Fibroblast of lung (primary cell): Measurements from ENCODE around the gene CD84. TPM values are rescaled to one million over a fixed set of nuclear protein-coding genes. Genes with fewer than 3 reads are reported as not detected.

Experiments used
- DNase-seq, 2 donors: peaks; one replicate each; pipeline versions ENCODE4 v3.0.0 to v3.0.0-alpha.2; 2010; ENCODE audit warnings: low read depth in 2 of 2
- H2AFZ ChIP-seq: 2 replicates; pipeline ENCODE4 v1.5.1; 2012; ENCODE audit warnings: low read length, control low read depth, inconsistent platforms
- H3K27ac ChIP-seq: 2 replicates; pipeline ENCODE4 v1.5.1; 2011; ENCODE audit warnings: low read length, control low read depth; ENCODE audit not compliant: insufficient read depth
- H3K27me3 ChIP-seq: 2 replicates; pipeline ENCODE4 v1.5.1; 2011; ENCODE audit warnings: mild to moderate bottlenecking, low read length; ENCODE audit not compliant: control insufficient read depth, insufficient read depth
- H3K36me3 ChIP-seq: 2 replicates; pipeline ENCODE4 v1.5.1; 2011; ENCODE audit warnings: low read length; ENCODE audit not compliant: control insufficient read depth, insufficient read depth
- H3K4me1 ChIP-seq: 2 replicates; pipeline ENCODE4 v1.5.1; 2011; ENCODE audit warnings: low read length; ENCODE audit not compliant: control insufficient read depth, insufficient read depth; ENCODE audit errors: extremely low read depth
- H3K4me2 ChIP-seq: 2 replicates; pipeline ENCODE4 v1.5.1; 2011; ENCODE audit warnings: low read length, control low read depth; ENCODE audit not compliant: insufficient read depth; ENCODE audit errors: extremely low read depth
- H3K4me3 ChIP-seq, 4 experiments: fragments of 200-600 bp in 1 of 4; sonication (generic) in 1 of 4; replicated peaks in 1 of 4; 2 replicates each; pipeline ENCODE4 v1.5.1; 2011 to 2016; ENCODE audit warnings: low read length in 4 of 4, low read depth in 3 of 4, mild to moderate bottlenecking in 3 of 4, control low read depth in 2 of 4, inconsistent platforms in 1 of 4, mixed read lengths in 1 of 4; ENCODE audit not compliant: insufficient read depth in 1 of 4; ENCODE audit errors: control extremely low read depth in 1 of 4
- H3K79me2 ChIP-seq: 2 replicates; pipeline ENCODE4 v1.5.1; 2012; ENCODE audit warnings: mild to moderate bottlenecking, low read length, inconsistent platforms; ENCODE audit not compliant: control insufficient read depth, insufficient read depth
- H3K9ac ChIP-seq: 2 replicates; pipeline ENCODE4 v1.5.1; 2011; ENCODE audit warnings: mild to moderate bottlenecking, low read length, control low read depth; ENCODE audit not compliant: insufficient read depth
- H3K9me3 ChIP-seq: 2 replicates; pipeline ENCODE4 v1.5.1; 2012; ENCODE audit warnings: low read depth, low read length; ENCODE audit not compliant: control insufficient read depth, insufficient read depth
- H4K20me1 ChIP-seq: 2 replicates; pipeline ENCODE4 v1.5.1; 2011; ENCODE audit warnings: low read length; ENCODE audit not compliant: control insufficient read depth, insufficient read depth; ENCODE audit errors: extremely low read depth
- EZH2 ChIP-seq: IDR thresholded peaks from 2 replicates; pipeline ENCODE4 v1.5.1; 2012; ENCODE audit warnings: low read length, control low read depth, mild to moderate bottlenecking; ENCODE audit errors: missing control alignments
- polyA plus RNA-seq, 2 donors: library from polyadenylated mRNA; depleted of rRNA in 1 of 2; stranded (reverse) in 1 of 2; unstranded in 1 of 2; fragments of >200 nt; gene quantifications; 2 replicates each; pipeline ENCODE4 v1.2.1, GENCODE V29; 2011 to 2012; ENCODE audit warnings: missing spikeins in 1 of 2
- total RNA-seq: library from RNA; depleted of rRNA; stranded (reverse); fragments of >200 nt; gene quantifications from 2 replicates; pipeline ENCODE4 v1.2.1, GENCODE V29; 2014
- TF ChIP-seq, protein P1 (sequence below), 2 donors: IDR thresholded peaks in 1 of 2; conservative IDR thresholded peaks in 1 of 2; 1 replicate in 1 of 2; 2 replicates in 1 of 2; pipeline ENCODE4 v1.5.1; 2011 to 2012; ENCODE audit warnings: low read length in 2 of 2, control low read depth in 1 of 2, inconsistent platforms in 1 of 2, low read depth in 1 of 2, mild to moderate bottlenecking in 1 of 2

The CD84 gene
- total and polyA plus RNA-seq, 2 donors (not counting 1 experiment from before 2014, with no cell fraction given): not detected

DNA sequence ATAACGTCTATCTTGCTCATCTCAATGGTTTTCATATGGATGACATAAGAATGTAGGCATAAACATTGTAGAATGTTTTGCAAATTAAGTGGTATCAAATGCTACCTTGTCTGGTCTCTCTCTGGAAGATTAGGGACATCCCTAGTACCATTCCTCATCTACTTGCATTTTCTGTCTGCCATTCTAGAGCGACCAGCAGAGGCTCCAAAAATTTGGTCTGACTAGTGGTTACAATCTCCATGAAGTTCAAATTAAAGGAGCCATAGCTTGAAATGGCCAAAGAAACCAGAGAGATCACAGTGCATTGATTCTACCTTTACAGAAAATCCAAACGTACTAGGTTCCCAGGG is 1.1 kb downstream of the CD84 start:
- no peak overlapping the region for H3K4me3 ChIP-seq
- no peak for TF ChIP-seq EZH2
- TF ChIP-seq, protein P1, sequence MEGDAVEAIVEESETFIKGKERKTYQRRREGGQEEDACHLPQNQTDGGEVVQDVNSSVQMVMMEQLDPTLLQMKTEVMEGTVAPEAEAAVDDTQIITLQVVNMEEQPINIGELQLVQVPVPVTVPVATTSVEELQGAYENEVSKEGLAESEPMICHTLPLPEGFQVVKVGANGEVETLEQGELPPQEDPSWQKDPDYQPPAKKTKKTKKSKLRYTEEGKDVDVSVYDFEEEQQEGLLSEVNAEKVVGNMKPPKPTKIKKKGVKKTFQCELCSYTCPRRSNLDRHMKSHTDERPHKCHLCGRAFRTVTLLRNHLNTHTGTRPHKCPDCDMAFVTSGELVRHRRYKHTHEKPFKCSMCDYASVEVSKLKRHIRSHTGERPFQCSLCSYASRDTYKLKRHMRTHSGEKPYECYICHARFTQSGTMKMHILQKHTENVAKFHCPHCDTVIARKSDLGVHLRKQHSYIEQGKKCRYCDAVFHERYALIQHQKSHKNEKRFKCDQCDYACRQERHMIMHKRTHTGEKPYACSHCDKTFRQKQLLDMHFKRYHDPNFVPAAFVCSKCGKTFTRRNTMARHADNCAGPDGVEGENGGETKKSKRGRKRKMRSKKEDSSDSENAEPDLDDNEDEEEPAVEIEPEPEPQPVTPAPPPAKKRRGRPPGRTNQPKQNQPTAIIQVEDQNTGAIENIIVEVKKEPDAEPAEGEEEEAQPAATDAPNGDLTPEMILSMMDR (conservative IDR thresholded peaks at IDR 0.05 in 1 of 2, IDR thresholded peaks at IDR 0.05 in 1 of 2; ENCODE audit: low read depth in 1 of 2, low read length in 2 of 2): no peak
- no peaks in the 10 kb centered on the region for H3K4me1 ChIP-seq

GRCh38 chr1:160577671-160578070 is 1.6 kb downstream of the CD84 start:
- TF ChIP-seq, protein P1 (conservative IDR thresholded peaks at IDR 0.05 in 1 of 2, IDR thresholded peaks at IDR 0.05 in 1 of 2; ENCODE audit: low read depth in 1 of 2, low read length in 2 of 2): no peak
- no peak for TF ChIP-seq EZH2
- Histone ChIP-seq H3K27ac (no peak overlapping the region), H3K4me2 (no peak overlapping the region), H3K4me3 (no peak overlapping the region), H3K4me1 (no peaks in the 10 kb centered on the region), H4K20me1 (no peaks in the 10 kb centered on the region), H3K79me2 (no peaks in the 10 kb centered on the region), H3K9me3 (no peaks in the 10 kb centered on the region), H2AFZ (no peak overlapping the region), H3K36me3 (no peaks in the 10 kb centered on the region), H3K27me3 (no peaks in the 10 kb centered on the region), H3K9ac (no peak overlapping the region)
- DNase-seq: no peak

More for the DNA sequence above, 1.1 kb downstream of the CD84 start:
- Histone ChIP-seq H3K9me3 (no peaks in the 10 kb centered on the region), H3K79me2 (no peaks in the 10 kb centered on the region), H3K9ac (no peak overlapping the region), H3K4me2 (no peak overlapping the region), H3K36me3 (no peaks in the 10 kb centered on the region), H2AFZ (no peak overlapping the region), H3K27me3 (no peaks in the 10 kb centered on the region), H3K27ac (no peak overlapping the region), H4K20me1 (no peaks in the 10 kb centered on the region)
- DNase-seq: no peak

DNA sequence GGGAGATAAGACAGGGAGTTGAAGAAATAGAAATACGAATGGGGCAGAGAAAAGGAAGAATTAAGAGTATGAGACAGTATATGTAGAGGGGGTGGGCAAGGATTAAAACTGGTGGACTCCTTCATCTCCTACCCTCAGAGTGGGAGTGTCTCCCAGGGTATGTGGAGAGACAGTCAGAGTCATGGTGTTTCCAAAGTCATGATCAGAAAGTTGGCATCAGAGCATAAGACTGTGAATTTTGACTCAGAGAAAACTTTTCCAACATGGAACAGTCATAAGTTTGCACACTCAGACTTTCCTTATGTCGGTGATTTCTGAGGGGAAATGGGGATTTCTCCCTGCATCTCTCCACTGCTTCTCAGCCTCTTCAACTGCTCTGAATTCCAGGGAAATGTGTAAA is 2.4 kb downstream of the CD84 start:
- H3K9ac ChIP-seq: no peak overlapping the region
- no peaks in the 10 kb centered on the region for H3K27me3 ChIP-seq
- H2AFZ ChIP-seq: no peak overlapping the region
- H4K20me1 ChIP-seq: no peaks in the 10 kb centered on the region
- H3K4me3 ChIP-seq: no peak overlapping the region
- no peaks in the 10 kb centered on the region for H3K4me1 ChIP-seq
- no peaks in the 10 kb centered on the region for H3K9me3 ChIP-seq
- no peaks in the 10 kb centered on the region for H3K36me3 ChIP-seq
- DNase-seq: no peak
- TF ChIP-seq EZH2: no peak
- TF ChIP-seq, protein P1 (conservative IDR thresholded peaks at IDR 0.05 in 1 of 2, IDR thresholded peaks at IDR 0.05 in 1 of 2; ENCODE audit: low read depth in 1 of 2, low read length in 2 of 2): no peak
- no peak overlapping the region for H3K27ac ChIP-seq
- no peaks in the 10 kb centered on the region for H3K79me2 ChIP-seq
- H3K4me2 ChIP-seq: no peak overlapping the region
